H1 (cell line): ENCODE measurements around the gene NCK2. TPM values are rescaled to one million over a fixed set of nuclear protein-coding genes. Genes with fewer than 3 reads are reported as not detected.

ENCODE experiments used
- CTCF ChIA-PET: fragments of 300-600 bp; sonication (Branson Sonifier 250); formaldehyde crosslinking; loops from one replicate; lab custom pipeline; 2021; ENCODE audit not compliant: partially characterized antibody; lab: Charles Lee
- POLR2A ChIA-PET: fragments of 300-600 bp; sonication (Branson Sonifier 250); formaldehyde crosslinking; loops from one replicate; lab custom pipeline; 2021; ENCODE audit warnings: inconsistent platforms; ENCODE audit not compliant: partially characterized antibody; lab: Charles Lee
- DNase-seq, 2 experiments: peaks; one replicate each; pipeline versions ENCODE4 v3.0.0 to v3.0.0-alpha.2; 2010 to 2022; ENCODE audit warnings: low spot score in 2 of 2, low read depth in 1 of 2, mixed read lengths in 1 of 2
- FAIRE-seq: peaks from 2 replicates; lab custom pipeline; 2011; peaks lifted over from hg19 to GRCh38; lab: Jason Lieb, UNC
- H2AFZ ChIP-seq: 2 replicates; pipeline ENCODE4 v1.8.1; 2012; ENCODE audit warnings: low read length, inconsistent platforms
- H2AK5ac ChIP-seq: 2 replicates; pipeline ENCODE4 v1.6.1; 2013; ENCODE audit warnings: low read depth, low read length
- H2BK120ac ChIP-seq: replicated peaks from 2 replicates; pipeline ENCODE3; 2013; ENCODE audit warnings: low read depth, low read length, inconsistent platforms
- H2BK12ac ChIP-seq: 2 replicates; pipeline ENCODE4 v1.6.1; 2013; ENCODE audit warnings: low read depth, low read length
- H2BK15ac ChIP-seq: 2 replicates; pipeline ENCODE4 v1.6.1; 2013; ENCODE audit warnings: low read length
- H2BK20ac ChIP-seq: 2 replicates; pipeline ENCODE4 v1.6.1; 2013; ENCODE audit warnings: low read length
- H2BK5ac ChIP-seq: 2 replicates; pipeline ENCODE4 v1.6.1; 2013; ENCODE audit warnings: low read depth, low read length
- H3K14ac ChIP-seq: 2 replicates; pipeline ENCODE4 v1.6.1; 2013; ENCODE audit warnings: inconsistent platforms; ENCODE audit not compliant: insufficient read length
- H3K18ac ChIP-seq: 2 replicates; pipeline ENCODE4 v1.6.1; 2013; ENCODE audit warnings: low read length; ENCODE audit errors: extremely low read depth
- H3K23ac ChIP-seq: 2 replicates; pipeline ENCODE4 v1.6.1; 2013; ENCODE audit warnings: inconsistent platforms; ENCODE audit not compliant: insufficient read length
- H3K23me2 ChIP-seq: 2 replicates; pipeline ENCODE4 v1.6.1; 2013; ENCODE audit warnings: low read depth, low read length
- H3K27ac ChIP-seq: 2 replicates; pipeline ENCODE4 v1.6.1; 2011; ENCODE audit warnings: low read depth, low read length, inconsistent platforms
- H3K27me3 ChIP-seq, 4 experiments: replicated peaks in 1 of 4; 1 replicate in 1 of 4; 2 replicates in 3 of 4; pipeline versions ENCODE4 v1.6.1 to v1.8.1; 2011 to 2013; ENCODE audit warnings: low read length in 3 of 4, mild to moderate bottlenecking in 3 of 4, inconsistent platforms in 2 of 4, mixed read lengths in 2 of 4, moderate library complexity in 1 of 4; ENCODE audit not compliant: control insufficient read depth in 3 of 4, insufficient read depth in 3 of 4; ENCODE audit errors: extremely low read depth in 1 of 4
- H3K36me3 ChIP-seq, 4 experiments: 2 replicates each; pipeline versions ENCODE4 v1.6.1 to v1.8.1; 2011 to 2013; ENCODE audit warnings: mild to moderate bottlenecking in 4 of 4, low read length in 3 of 4, moderate library complexity in 2 of 4, control low read depth in 1 of 4, inconsistent platforms in 1 of 4; ENCODE audit not compliant: insufficient read depth in 4 of 4, control insufficient read depth in 2 of 4
- H3K4ac ChIP-seq: replicated peaks from 2 replicates; pipeline ENCODE3; 2013; ENCODE audit warnings: low read length, low read depth, mixed read lengths, inconsistent platforms; ENCODE audit not compliant: insufficient read length
- H3K4me1 ChIP-seq, 4 experiments: replicated peaks in 1 of 4; 1 replicate in 1 of 4; 2 replicates in 3 of 4; pipeline versions ENCODE4 v1.6.1 to v1.8.1; 2011 to 2013; ENCODE audit warnings: low read length in 3 of 4, inconsistent platforms in 2 of 4, mixed read lengths in 1 of 4; ENCODE audit not compliant: insufficient read depth in 4 of 4, control insufficient read depth in 3 of 4
- H3K4me2 ChIP-seq, 2 experiments: 2 replicates each; pipeline versions ENCODE4 v1.6.1 to v1.8.1; 2011 to 2013; ENCODE audit warnings: low read depth in 2 of 2, low read length in 2 of 2, control low read depth in 1 of 2, inconsistent platforms in 1 of 2, mild to moderate bottlenecking in 1 of 2; ENCODE audit not compliant: insufficient read depth in 1 of 2
- H3K4me3 ChIP-seq, 4 experiments: fragments of 200-600, 300-600 bp in 1 of 4; sonication (generic), shearing (Covaris generic), sonication (Bioruptor Twin) in 1 of 4; 2 replicates each; pipeline versions ENCODE4 v1.5.1 to v1.8.1; 2011 to 2016; ENCODE audit warnings: low read length in 4 of 4, low read depth in 3 of 4, control low read depth in 2 of 4, inconsistent platforms in 2 of 4, mild to moderate bottlenecking in 2 of 4, mixed read lengths in 1 of 4, moderate library complexity in 1 of 4; ENCODE audit not compliant: insufficient read depth in 2 of 4; ENCODE audit errors: extremely low read depth in 1 of 4
- H3K56ac ChIP-seq: replicated peaks from 2 replicates; pipeline ENCODE3; 2013; ENCODE audit warnings: low read depth, mild to moderate bottlenecking, mixed read lengths, low read length, inconsistent platforms; ENCODE audit not compliant: insufficient read length
- H3K79me1 ChIP-seq: 2 replicates; pipeline ENCODE4 v1.6.1; 2013; ENCODE audit warnings: low read depth, low read length, control low read depth
- H3K79me2 ChIP-seq, 2 experiments: 2 replicates each; pipeline versions ENCODE4 v1.6.1 to v1.8.1; 2012 to 2013; ENCODE audit warnings: low read length in 2 of 2, mild to moderate bottlenecking in 2 of 2, inconsistent platforms in 1 of 2; ENCODE audit not compliant: insufficient read depth in 2 of 2, control insufficient read depth in 1 of 2
- H3K9ac ChIP-seq, 4 experiments: replicated peaks in 1 of 4; 1 replicate in 1 of 4; 2 replicates in 3 of 4; pipeline versions ENCODE4 v1.6.1 to v1.8.1; 2011 to 2013; ENCODE audit warnings: low read depth in 3 of 4, low read length in 3 of 4, control low read depth in 2 of 4, mild to moderate bottlenecking in 2 of 4, moderate library complexity in 2 of 4, inconsistent platforms in 1 of 4; ENCODE audit errors: extremely low read depth in 1 of 4
- H3K9me3 ChIP-seq, 2 experiments: 2 replicates each; pipeline versions ENCODE4 v1.6.1 to v1.8.1; 2012 to 2013; ENCODE audit warnings: mild to moderate bottlenecking in 2 of 2, moderate library complexity in 2 of 2, control low read depth in 1 of 2, inconsistent platforms in 1 of 2, low read depth in 1 of 2, low read length in 1 of 2, mixed read lengths in 1 of 2; ENCODE audit not compliant: insufficient read depth in 2 of 2
- H4K20me1 ChIP-seq, 2 experiments: replicated peaks in 1 of 2; 2 replicates each; pipeline versions ENCODE3 to v1.8.1; 2011 to 2013; ENCODE audit warnings: inconsistent platforms in 2 of 2, low read length in 2 of 2, mild to moderate bottlenecking in 1 of 2; ENCODE audit not compliant: insufficient read depth in 2 of 2, control insufficient read depth in 1 of 2
- H4K5ac ChIP-seq: 2 replicates; pipeline ENCODE4 v1.6.1; 2013; ENCODE audit warnings: low read length, low read depth, mixed read lengths, inconsistent platforms; ENCODE audit not compliant: insufficient read length
- H4K8ac ChIP-seq: 2 replicates; pipeline ENCODE4 v1.8.0; 2013; ENCODE audit warnings: mild to moderate bottlenecking, moderate library complexity, low read length, inconsistent platforms; ENCODE audit not compliant: insufficient read depth; ENCODE audit errors: extremely low read depth
- H4K91ac ChIP-seq: replicated peaks from 2 replicates; pipeline ENCODE3; 2013; ENCODE audit warnings: low read length, mixed read lengths, inconsistent platforms; ENCODE audit not compliant: insufficient read length
- CEBPB ChIP-seq: IDR thresholded peaks from 2 replicates; pipeline ENCODE4 v1.6.1; 2012; ENCODE audit warnings: low read depth, low read length
- FOSL1 ChIP-seq: IDR thresholded peaks from 2 replicates; pipeline ENCODE4 v1.6.1; 2011; ENCODE audit warnings: mild to moderate bottlenecking, low read depth, low read length, moderate library complexity; ENCODE audit not compliant: insufficient read depth
- MAFK ChIP-seq: IDR thresholded peaks from 2 replicates; pipeline ENCODE4 v1.6.1; 2012; ENCODE audit warnings: low read depth, mild to moderate bottlenecking, improper control_type of control experiment, low read length
- PHF8 ChIP-seq: fragments of 200-600 bp; sonication (generic); conservative IDR thresholded peaks from 2 replicates; pipeline ENCODE4 v1.7.1; 2012; ENCODE audit warnings: low read depth, mild to moderate bottlenecking, inconsistent platforms, low read length, moderate library complexity
- RNF2 ChIP-seq: fragments of 200-900, 300-1000 bp; sonication (generic); IDR thresholded peaks from 2 replicates; pipeline ENCODE4 v1.7.1; 2016; ENCODE audit warnings: borderline replicate concordance, low read depth, mild to moderate bottlenecking, antibody characterized with exemption, low read length; ENCODE audit not compliant: poor library complexity, severe bottlenecking; ENCODE audit errors: missing control alignments
- SP2 ChIP-seq: IDR thresholded peaks from 2 replicates; pipeline ENCODE4 v1.6.1; 2012; ENCODE audit warnings: mild to moderate bottlenecking, low read length, inconsistent platforms
- TEAD4 ChIP-seq: IDR thresholded peaks from 2 replicates; pipeline ENCODE4 v1.6.1; 2012; ENCODE audit warnings: low read depth, low read length, inconsistent platforms, mixed read lengths
- YY1 ChIP-seq: IDR thresholded peaks from 2 replicates; pipeline ENCODE4 v1.6.1; 2011; ENCODE audit warnings: low read depth, mild to moderate bottlenecking, low read length
- WGBS, 2 experiments: shearing (Covaris generic) in 1 of 2; methylation state at CpG; one replicate each; pipeline versions ENCODE4 v1.1.6 to v1.1.7; 2013 to 2015; ENCODE audit warnings: low lambda C conversion rate in 2 of 2, mixed read lengths in 2 of 2, inconsistent platforms in 1 of 2, low coverage in 1 of 2, missing lambda C conversion rate in 1 of 2; ENCODE audit not compliant: insufficient replicate concordance in 2 of 2, insufficient coverage in 1 of 2, insufficient read length in 1 of 2; ENCODE audit errors: extremely low coverage in 1 of 2, missing lambda C conversion rate in 1 of 2; 5-methylcytosine and 5-hydroxymethylcytosine counted together
- polyA plus RNA-seq, 7 experiments: library from polyadenylated mRNA; depleted of rRNA in 3 of 7; stranded (reverse) in 5 of 7; unstranded in 2 of 7; fragments of >200 nt in 5 of 7; fragments of 200-250 nt in 2 of 7; gene quantifications; 1 replicate in 5 of 7; 2 replicates in 1 of 7; 4 replicates in 1 of 7; pipeline versions ENCODE4 v1.2.1 to v1.2.3, GENCODE V29; 2011 to 2013; ENCODE audit warnings: missing spikeins in 2 of 7, mixed read lengths in 2 of 7
- total RNA-seq: library from RNA; stranded (reverse); fragmentation: NEBNext Ultra II Directional; extraction: Animal tissue kit (Norgen Biotek cat#: 25700); gene quantifications from 2 replicates; pipeline ENCODE4 v1.2.1, GENCODE V29; 2021
- TF ChIP-seq, protein P1 (sequence below): IDR thresholded peaks from 2 replicates; pipeline ENCODE4 v1.6.1; 2011; ENCODE audit warnings: low read length, improper control_type of control experiment
- TF ChIP-seq, protein P2 (sequence below), 3 experiments: IDR thresholded peaks; 1 replicate in 2 of 3; 2 replicates in 1 of 3; pipeline versions ENCODE4 v1.5.1 to v1.6.1; 2011; ENCODE audit warnings: low read length in 3 of 3, mild to moderate bottlenecking in 3 of 3, inconsistent platforms in 2 of 3, low read depth in 1 of 3, moderate library complexity in 1 of 3; ENCODE audit not compliant: insufficient read depth in 1 of 3; ENCODE audit errors: control extremely low read depth in 1 of 3

Gene NCK2
- total and polyA plus RNA-seq, 2 of the 8 experiments (the other 6 are each of a cell fraction or from before 2014, with no cell fraction given) = 30.3 to 65.7 TPM

DNA sequence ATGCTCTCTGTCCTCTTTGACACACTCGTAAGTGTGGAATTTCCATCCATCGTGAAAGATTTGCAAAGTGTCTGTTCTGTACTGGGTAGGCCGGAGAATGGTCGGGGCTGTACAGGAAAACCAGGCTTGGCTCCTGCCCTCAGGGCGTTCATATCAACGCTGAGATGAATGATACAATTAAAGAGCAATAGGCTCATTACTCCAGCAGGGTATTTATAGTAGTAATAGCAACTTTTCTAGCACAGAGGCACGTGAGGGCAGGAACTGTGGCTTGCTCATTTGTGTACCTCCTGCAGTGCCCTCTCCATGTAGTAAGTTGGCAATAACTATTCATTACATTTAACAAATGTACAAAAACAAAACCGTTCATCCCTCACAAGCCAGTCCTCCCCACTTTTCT is 5.3 kb upstream of the NCK2 start:
- Histone ChIP-seq H4K20me1 (no peaks in the 10 kb centered on the region), H4K91ac (no peak overlapping the region), H2BK20ac (no peak overlapping the region), H3K4me2 (no peak overlapping the region), H3K9me3 (no peaks in the 10 kb centered on the region), H3K27ac (no peak overlapping the region), H4K8ac (no peak overlapping the region), H2AFZ (no peak overlapping the region), H3K9ac (no peak overlapping the region), H2BK120ac (no peak overlapping the region), H2AK5ac (no peak overlapping the region), H3K14ac (no peak overlapping the region), H3K79me2 (no peaks in the 10 kb centered on the region), H2BK12ac (no peak overlapping the region), H3K27me3 (no peaks in the 10 kb centered on the region; a peak in 2 of 7 replicates), H3K4me3 (no peak overlapping the region), H4K5ac (no peak overlapping the region), H3K79me1 (no peaks in the 10 kb centered on the region), H3K36me3 (no peaks in the 10 kb centered on the region), H3K4me1 (peaks cover 3 to 7% (median 4%) of the 10 kb centered on the region in 4 experiments; a peak in 5 of 7 replicates), H3K56ac (no peak overlapping the region), H3K23me2 (no peaks in the 10 kb centered on the region), H3K18ac (no peak overlapping the region), H3K23ac (no peak overlapping the region), H2BK5ac (no peak overlapping the region), H3K4ac (no peak overlapping the region), H2BK15ac (no peak overlapping the region; the same call in 1 of the 2 replicates)
- POLR2A ChIA-PET = no interaction called here
- TF ChIP-seq RNF2 = no peak
- TF ChIP-seq, protein P1, sequence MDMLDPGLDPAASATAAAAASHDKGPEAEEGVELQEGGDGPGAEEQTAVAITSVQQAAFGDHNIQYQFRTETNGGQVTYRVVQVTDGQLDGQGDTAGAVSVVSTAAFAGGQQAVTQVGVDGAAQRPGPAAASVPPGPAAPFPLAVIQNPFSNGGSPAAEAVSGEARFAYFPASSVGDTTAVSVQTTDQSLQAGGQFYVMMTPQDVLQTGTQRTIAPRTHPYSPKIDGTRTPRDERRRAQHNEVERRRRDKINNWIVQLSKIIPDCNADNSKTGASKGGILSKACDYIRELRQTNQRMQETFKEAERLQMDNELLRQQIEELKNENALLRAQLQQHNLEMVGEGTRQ = no peak
- no peak for TF ChIP-seq CEBPB
- TF ChIP-seq YY1 = no peak
- no peak for TF ChIP-seq MAFK
- no peak for TF ChIP-seq SP2
- no peak for TF ChIP-seq TEAD4
- TF ChIP-seq, protein P2, sequence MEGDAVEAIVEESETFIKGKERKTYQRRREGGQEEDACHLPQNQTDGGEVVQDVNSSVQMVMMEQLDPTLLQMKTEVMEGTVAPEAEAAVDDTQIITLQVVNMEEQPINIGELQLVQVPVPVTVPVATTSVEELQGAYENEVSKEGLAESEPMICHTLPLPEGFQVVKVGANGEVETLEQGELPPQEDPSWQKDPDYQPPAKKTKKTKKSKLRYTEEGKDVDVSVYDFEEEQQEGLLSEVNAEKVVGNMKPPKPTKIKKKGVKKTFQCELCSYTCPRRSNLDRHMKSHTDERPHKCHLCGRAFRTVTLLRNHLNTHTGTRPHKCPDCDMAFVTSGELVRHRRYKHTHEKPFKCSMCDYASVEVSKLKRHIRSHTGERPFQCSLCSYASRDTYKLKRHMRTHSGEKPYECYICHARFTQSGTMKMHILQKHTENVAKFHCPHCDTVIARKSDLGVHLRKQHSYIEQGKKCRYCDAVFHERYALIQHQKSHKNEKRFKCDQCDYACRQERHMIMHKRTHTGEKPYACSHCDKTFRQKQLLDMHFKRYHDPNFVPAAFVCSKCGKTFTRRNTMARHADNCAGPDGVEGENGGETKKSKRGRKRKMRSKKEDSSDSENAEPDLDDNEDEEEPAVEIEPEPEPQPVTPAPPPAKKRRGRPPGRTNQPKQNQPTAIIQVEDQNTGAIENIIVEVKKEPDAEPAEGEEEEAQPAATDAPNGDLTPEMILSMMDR (IDR thresholded peaks at IDR 0.05; ENCODE audit: control extremely low read depth in 1 of 3, insufficient read depth in 1 of 3, low read depth in 1 of 3, low read length in 3 of 3) = no peak
- TF ChIP-seq PHF8 = no peak
- TF ChIP-seq FOSL1 = no peak
- WGBS, 2 experiments = 90% methylated on average over 8 of the region's 8 CpGs; no CpG with 5 or more reads in 1 of the 2 experiments
- FAIRE-seq (no peak), DNase-seq (no peak)
- CTCF ChIA-PET = no interaction called here
